NCI-H1105 treated with DMSO at 0.1 percent for 48 hours (cell line): ENCODE results near the gene TSPY2.
"Not testable (repeated sequence)": the region's sequence is repeated elsewhere in the genome, so short reads cannot be mapped to it uniquely, and the experiment has no call there.

ENCODE experiments used
- DNase-seq: peaks from one replicate; lab custom pipeline; 2025; lab: John Stamatoyannopoulos, UW

The TSPY2 gene

GRCh38 chrY:6245923-6246322 lies at the start of gene TSPY2:
Gene TSPY2 (plus strand): TSS chrY:6246223. CDS start chrY:6246269, 46 bp downstream.
- not testable (repeated sequence) for DNase-seq

GRCh38 chrY:6209565-6209964 lies 36.5 kb upstream of the TSPY2 start:
- not testable (repeated sequence) for DNase-seq

GRCh38 chrY:6217045-6217444 lies 29.0 kb upstream of the TSPY2 start:
- not testable (repeated sequence) for DNase-seq

- DNase-seq = not testable (repeated sequence)
Observed at GRCh38 chrY:6269839-6270238, 23.8 kb downstream of the TSPY2 start.
